K562 (cell line): ENCODE measurements around the gene RABGAP1. TPM values are rescaled to one million over a fixed set of nuclear protein-coding genes. Genes with fewer than 3 reads are reported as not detected.
A peak's percentile ranks its signal among the peaks of the same experiment; 100 is the strongest.

Experiments
- GMEB1 ChIP-seq: fragments of 250-450 bp; sonication (Bioruptor Pico); IDR thresholded peaks from 2 replicates; pipeline ENCODE4 v1.4.0; 2020; ENCODE audit warnings: mild to moderate bottlenecking
- HNRNPL ChIP-seq: fragments of 200-400 bp; formaldehyde crosslinking; IDR thresholded peaks from 2 replicates; pipeline ENCODE4 v1.6.1; 2017; ENCODE audit warnings: low read depth, mild to moderate bottlenecking, low read length
- L3MBTL2 ChIP-seq: fragments of 450-650 bp; IDR thresholded peaks from 2 replicates; pipeline ENCODE4 v1.6.1; 2016; ENCODE audit warnings: mild to moderate bottlenecking, moderate library complexity
- NR2C1 ChIP-seq, 2 experiments: fragments of 450-650 bp; IDR thresholded peaks; 2 replicates each; pipeline ENCODE4 v1.6.1; 2017; ENCODE audit warnings: mild to moderate bottlenecking in 2 of 2, antibody characterized with exemption in 1 of 2, inconsistent platforms in 1 of 2, missing compliant biosample characterization in 1 of 2, missing genetic modification characterization in 1 of 2
- NR4A1 ChIP-seq, 2 experiments: fragments of 250-450 bp in 1 of 2; fragments of 450-650 bp in 1 of 2; sonication (Bioruptor Pico) in 1 of 2; IDR thresholded peaks; 2 replicates each; pipeline versions ENCODE4 v1.4.0 to v1.6.1; 2016 to 2020; ENCODE audit warnings: mild to moderate bottlenecking in 2 of 2, missing compliant biosample characterization in 1 of 2, missing genetic modification characterization in 1 of 2, moderate library complexity in 1 of 2
- PRDM10 ChIP-seq: fragments of 450-650 bp; IDR thresholded peaks from 2 replicates; pipeline ENCODE4 v1.6.1; 2018; ENCODE audit not compliant: partially characterized antibody
- RUNX1 ChIP-seq: sonication (generic); IDR thresholded peaks from 2 replicates; pipeline ENCODE4 v1.6.1; 2016; ENCODE audit warnings: antibody characterized with exemption, low read depth
- SAP30 ChIP-seq: fragments of 200-600 bp; sonication (generic); IDR thresholded peaks from 2 replicates; pipeline ENCODE4 v1.6.1; 2012; ENCODE audit warnings: borderline replicate concordance, low read depth, mild to moderate bottlenecking, moderate library complexity, low read length, control low read depth, inconsistent platforms; ENCODE audit not compliant: insufficient read depth, poor library complexity, severe bottlenecking
- SIX5 ChIP-seq, 2 experiments: IDR thresholded peaks; 2 replicates each; pipeline ENCODE4 v1.6.1; 2011; ENCODE audit warnings: low read length in 2 of 2, borderline replicate concordance in 1 of 2, low read depth in 1 of 2, mild to moderate bottlenecking in 1 of 2, moderate library complexity in 1 of 2; ENCODE audit not compliant: insufficient read depth in 1 of 2
- SNRNP70 ChIP-seq: fragments of 200-400 bp; formaldehyde crosslinking; optimal IDR thresholded peaks from 2 replicates; pipeline ENCODE3; 2017; ENCODE audit warnings: low read depth, low read length
- TBP ChIP-seq: optimal IDR thresholded peaks from 2 replicates; pipeline ENCODE3; 2011; ENCODE audit warnings: low read depth, low read length, improper control_type of control experiment
- ZKSCAN1 ChIP-seq: fragments of 150-350 bp; IDR thresholded peaks from 2 replicates; pipeline ENCODE4 v1.6.1; 2016; ENCODE audit warnings: low read depth, low read length
- polyA plus RNA-seq, 8 experiments: library from polyadenylated mRNA; depleted of rRNA in 4 of 8; stranded (reverse) in 5 of 8; unstranded in 3 of 8; fragments of >200 nt; fragmentation: Nextera tagmentation in 2 of 8; fragmentation: Illumina TruSeq in 1 of 8; extraction: Ambion mirVana in 2 of 8; extraction: Trizol in 1 of 8; gene quantifications; 2 replicates each; pipeline versions ENCODE4 v1.2.1 to v1.2.3, GENCODE V29; 2011 to 2014; ENCODE audit warnings: inconsistent platforms in 1 of 8, missing spikeins in 1 of 8
- total RNA-seq, 7 experiments: library from RNA; depleted of rRNA in 6 of 7; stranded (reverse); fragments of >200 nt in 6 of 7; fragmentation: Illumina TruSeq in 2 of 7; extraction: Trizol in 2 of 7; gene quantifications; 2 replicates each; pipeline versions ENCODE4 v1.2.1 to v1.2.3, GENCODE V29; 2011 to 2021; ENCODE audit warnings: low replicate concordance in 1 of 7
- TF ChIP-seq, protein P1 (sequence below): fragments of 450-650 bp; IDR thresholded peaks from 2 replicates; pipeline ENCODE4 v1.6.1; 2016; ENCODE audit warnings: mild to moderate bottlenecking
- TF ChIP-seq, protein P2 (sequence below): IDR thresholded peaks from 2 replicates; pipeline ENCODE4 v1.6.1; 2016; ENCODE audit warnings: missing genetic modification characterization, missing compliant biosample characterization

RABGAP1 gene
- total and polyA plus RNA-seq, 9 of the 15 experiments (the other 6 are each of a cell fraction or from before 2014, with no cell fraction given): 1.5 to 22.7 (median 13.1) TPM

DNA sequence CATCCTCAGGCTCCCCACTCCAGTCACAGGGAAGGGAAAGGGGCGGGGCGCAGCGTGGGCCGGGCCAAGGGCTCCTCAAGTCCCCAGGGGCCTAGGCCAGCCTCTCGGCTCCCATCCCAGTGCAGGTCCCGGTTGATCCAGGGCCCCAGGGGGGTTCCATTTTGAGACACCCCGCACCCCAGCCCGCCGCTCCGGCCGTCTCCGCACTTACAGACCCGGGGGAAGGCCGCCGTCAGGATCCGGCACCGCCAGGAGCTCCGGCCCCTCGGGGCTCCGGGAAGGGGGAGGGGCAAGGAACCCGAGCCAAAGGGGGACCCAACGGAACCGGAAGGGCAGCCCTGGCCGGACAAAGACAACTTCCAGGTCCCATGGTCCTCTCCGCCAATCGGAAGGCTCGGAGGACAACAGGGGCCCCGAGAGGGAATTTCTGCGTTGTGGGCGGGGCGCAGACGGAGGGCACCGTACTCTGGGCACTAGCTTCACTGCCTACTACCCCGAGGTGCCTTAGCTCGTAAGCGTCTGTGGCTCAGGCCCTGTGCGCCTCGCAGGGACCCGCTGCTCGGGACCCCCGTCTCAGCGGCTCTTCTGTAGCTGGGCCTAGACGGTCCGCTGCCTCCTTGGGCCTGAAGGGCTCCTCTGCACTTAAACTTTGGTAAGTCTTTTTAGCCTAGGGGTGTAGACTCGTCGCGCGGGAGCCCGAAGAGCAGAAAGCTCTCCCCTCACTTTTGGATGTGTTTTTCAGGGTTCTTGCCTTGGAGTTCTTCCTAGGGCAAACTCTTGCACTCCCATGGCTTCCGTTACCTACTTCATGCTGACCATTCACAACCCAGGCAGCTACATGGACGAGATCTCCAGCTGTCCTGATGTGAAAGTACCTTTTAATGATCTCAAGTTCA, 9.3 kb upstream of the RABGAP1 start, which contains the start of gene ZBTB26 (continued):
- TF ChIP-seq RUNX1 (0 out of 2 replicates have a peak, but pooled peaks have one; percentile 31), SIX5 (IDR thresholded peaks at IDR 0.05; ENCODE audit: borderline replicate concordance in 1 of 2, insufficient read depth in 1 of 2, low read depth in 1 of 2, low read length in 2 of 2) (peak in 1 of 2 experiments; percentile 17; a peak in 1 of 4 replicates), SNRNP70 (no peak), TBP (peak; percentile 32), L3MBTL2 (peak; percentile 29), HNRNPL (0 out of 2 replicates have a peak, but pooled peaks have one; percentile 14), SAP30 (peak; percentile 33), PRDM10 (peak; percentile 36), NR2C1 (IDR thresholded peaks at IDR 0.05) (peak; percentile 96), NR2C1 (tag; IDR thresholded peaks at IDR 0.05) (peak; percentile 98), NR4A1 (CRISPR knock-in tag; IDR thresholded peaks at IDR 0.05) (no peak), NR4A1 (tag; IDR thresholded peaks at IDR 0.05) (no peak), GMEB1 (CRISPR knock-in tag) (0 out of 2 replicates have a peak, but pooled peaks have one; percentile 4), ZKSCAN1 (0 out of 2 replicates have a peak, but pooled peaks have one; percentile 6)
- TF ChIP-seq, protein P1, sequence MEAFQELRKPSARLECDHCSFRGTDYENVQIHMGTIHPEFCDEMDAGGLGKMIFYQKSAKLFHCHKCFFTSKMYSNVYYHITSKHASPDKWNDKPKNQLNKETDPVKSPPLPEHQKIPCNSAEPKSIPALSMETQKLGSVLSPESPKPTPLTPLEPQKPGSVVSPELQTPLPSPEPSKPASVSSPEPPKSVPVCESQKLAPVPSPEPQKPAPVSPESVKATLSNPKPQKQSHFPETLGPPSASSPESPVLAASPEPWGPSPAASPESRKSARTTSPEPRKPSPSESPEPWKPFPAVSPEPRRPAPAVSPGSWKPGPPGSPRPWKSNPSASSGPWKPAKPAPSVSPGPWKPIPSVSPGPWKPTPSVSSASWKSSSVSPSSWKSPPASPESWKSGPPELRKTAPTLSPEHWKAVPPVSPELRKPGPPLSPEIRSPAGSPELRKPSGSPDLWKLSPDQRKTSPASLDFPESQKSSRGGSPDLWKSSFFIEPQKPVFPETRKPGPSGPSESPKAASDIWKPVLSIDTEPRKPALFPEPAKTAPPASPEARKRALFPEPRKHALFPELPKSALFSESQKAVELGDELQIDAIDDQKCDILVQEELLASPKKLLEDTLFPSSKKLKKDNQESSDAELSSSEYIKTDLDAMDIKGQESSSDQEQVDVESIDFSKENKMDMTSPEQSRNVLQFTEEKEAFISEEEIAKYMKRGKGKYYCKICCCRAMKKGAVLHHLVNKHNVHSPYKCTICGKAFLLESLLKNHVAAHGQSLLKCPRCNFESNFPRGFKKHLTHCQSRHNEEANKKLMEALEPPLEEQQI: peak; percentile 65
- TF ChIP-seq, protein P2, sequence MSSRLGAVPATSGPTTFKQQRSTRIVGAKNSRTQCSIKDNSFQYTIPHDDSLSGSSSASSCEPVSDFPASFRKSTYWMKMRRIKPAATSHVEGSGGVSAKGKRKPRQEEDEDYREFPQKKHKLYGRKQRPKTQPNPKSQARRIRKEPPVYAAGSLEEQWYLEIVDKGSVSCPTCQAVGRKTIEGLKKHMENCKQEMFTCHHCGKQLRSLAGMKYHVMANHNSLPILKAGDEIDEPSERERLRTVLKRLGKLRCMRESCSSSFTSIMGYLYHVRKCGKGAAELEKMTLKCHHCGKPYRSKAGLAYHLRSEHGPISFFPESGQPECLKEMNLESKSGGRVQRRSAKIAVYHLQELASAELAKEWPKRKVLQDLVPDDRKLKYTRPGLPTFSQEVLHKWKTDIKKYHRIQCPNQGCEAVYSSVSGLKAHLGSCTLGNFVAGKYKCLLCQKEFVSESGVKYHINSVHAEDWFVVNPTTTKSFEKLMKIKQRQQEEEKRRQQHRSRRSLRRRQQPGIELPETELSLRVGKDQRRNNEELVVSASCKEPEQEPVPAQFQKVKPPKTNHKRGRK (tag): no peak
